Activated CD4-positive, alpha-beta T cell treated with anti-CD3 and anti-CD28 coated beads for 36 hours (primary cell): ENCODE results near the gene TENM4. TPM values are rescaled to one million over a fixed set of nuclear protein-coding genes. Genes with fewer than 3 reads are reported as not detected.

ENCODE experiments used
- ATAC-seq: fragments of 200-7000 bp; cut with Tn5 transposase; one replicate; pipeline ENCODE4 v1.10.0; 2021; ENCODE audit warnings: mild to moderate bottlenecking, moderate library complexity
- CTCF ChIA-PET: fragments of 350-600 bp; sonication (Branson Sonifier 250); formaldehyde crosslinking; loops from one replicate; lab custom pipeline; 2021; ENCODE audit warnings: antibody characterized with exemption; lab: Charles Lee
- POLR2A ChIA-PET: fragments of 350-600 bp; sonication (Branson Sonifier 250); formaldehyde crosslinking; loops from one replicate; lab custom pipeline; 2021; ENCODE audit warnings: antibody characterized with exemption, inconsistent platforms; lab: Charles Lee
- DNase-seq: peaks from one replicate; pipeline ENCODE4 v3.0.0-alpha.2; 2020
- H3K27ac Mint-ChIP-seq: one replicate; pipeline ENCODE4 v1.8.0; 2021; ENCODE audit warnings: mixed read lengths
- H3K27me3 Mint-ChIP-seq: one replicate; pipeline ENCODE4 v1.8.0; 2021; ENCODE audit warnings: mixed read lengths
- H3K36me3 Mint-ChIP-seq: one replicate; pipeline ENCODE4 v1.8.0; 2021; ENCODE audit warnings: low read depth, mixed read lengths
- H3K4me1 Mint-ChIP-seq: one replicate; pipeline ENCODE4 v1.8.0; 2021; ENCODE audit warnings: mixed read lengths
- H3K4me3 Mint-ChIP-seq: one replicate; pipeline ENCODE4 v1.8.0; 2021; ENCODE audit warnings: mild to moderate bottlenecking, moderate library complexity, mixed read lengths
- H3K9me3 Mint-ChIP-seq: one replicate; pipeline ENCODE4 v1.8.0; 2021; ENCODE audit warnings: low read depth, mixed read lengths
- intact Hi-C, 2 experiments: fragments of 100-400 bp; cut with DNase I in 1 of 2; cut with micrococcal nuclease in 1 of 2; formaldehyde crosslinking; loops; one replicate each; pipeline versions ENCODE4 v1.14.2 to v1.15.1; 2022 to 2024; cut with DNase I, micrococcal nuclease
- total RNA-seq, 2 experiments: library from RNA; stranded (reverse); gene quantifications; one replicate each; pipeline ENCODE4 v1.2.3, GENCODE V29; 2021

TENM4 gene
- total RNA-seq, 2 experiments from 2014 or later: not detected

GRCh38 chr11:78853521-78853920 lies 587.3 kb downstream of the TENM4 start:
- ChIA-PET CTCF (no interaction called here), POLR2A (no interaction called here)
- Mint-ChIP-seq H3K9me3 (no peaks in the 10 kb centered on the region), H3K27me3 (peaks cover 9% of the 10 kb centered on the region), H3K4me1 (no peaks in the 10 kb centered on the region), H3K27ac (no peak overlapping the region), H3K4me3 (no peak overlapping the region), H3K36me3 (no peaks in the 10 kb centered on the region)
- intact Hi-C loops: no loop called here
- DNase-seq (no peak), ATAC-seq (no peak)

GRCh38 chr11:78851878-78852586 lies 588.8 kb downstream of the TENM4 start:
- Mint-ChIP-seq H3K9me3 (no peaks in the 10 kb centered on the region), H3K4me1 (no peaks in the 10 kb centered on the region), H3K4me3 (no peak overlapping the region), H3K36me3 (no peaks in the 10 kb centered on the region), H3K27me3 (peaks cover 12% of the 10 kb centered on the region), H3K27ac (no peak overlapping the region)
- ChIA-PET CTCF (no interaction called here), POLR2A (no interaction called here)
- ATAC-seq (no peak), DNase-seq (peak; percentile 5)
- intact Hi-C loops: no loop called here

- CTCF ChIA-PET: interaction anchor here (0.7 kb wide), 1 partner anchor 46 kb away, joined by 3 read pairs; no protein-coding TSS in a partner anchor
- no peaks in the 10 kb centered on the region for H3K9me3 Mint-ChIP-seq
Observed at GRCh38 chr11:78850078-78850477, 590.8 kb downstream of the TENM4 start.

GRCh38 chr11:78846269-78846668 lies 594.6 kb downstream of the TENM4 start:
- peaks cover 20% of the 10 kb centered on the region for H3K27me3 Mint-ChIP-seq
- ChIA-PET POLR2A (no interaction called here), CTCF (no interaction called here)
- H3K4me1 Mint-ChIP-seq: no peaks in the 10 kb centered on the region
- no peaks in the 10 kb centered on the region for H3K9me3 Mint-ChIP-seq
- no peak overlapping the region for H3K27ac Mint-ChIP-seq
- ATAC-seq (no peak), DNase-seq (no peak)
- intact Hi-C loops: no loop called here
- no peaks in the 10 kb centered on the region for H3K36me3 Mint-ChIP-seq
- no peak overlapping the region for H3K4me3 Mint-ChIP-seq

More at GRCh38 chr11:78850078-78850477, 590.8 kb downstream of the TENM4 start:
- peaks cover 5% of the 10 kb centered on the region for H3K27me3 Mint-ChIP-seq
- intact Hi-C loops: no loop called here
- H3K36me3 Mint-ChIP-seq: no peaks in the 10 kb centered on the region
- POLR2A ChIA-PET: no interaction called here
- no peak overlapping the region for H3K4me3 Mint-ChIP-seq
- no peak for ATAC-seq
- H3K27ac Mint-ChIP-seq: no peak overlapping the region
- H3K4me1 Mint-ChIP-seq: no peaks in the 10 kb centered on the region
- no peak for DNase-seq

GRCh38 chr11:78845496-78845895 lies 595.3 kb downstream of the TENM4 start:
- POLR2A ChIA-PET: no interaction called here

GRCh38 chr11:78841456-78842060 lies 599.3 kb downstream of the TENM4 start:
- intact Hi-C loops: no loop called here
- ATAC-seq (no peak), DNase-seq (no peak)
- no peaks in the 10 kb centered on the region for H3K36me3 Mint-ChIP-seq
- POLR2A ChIA-PET: no interaction called here
- H3K4me3 Mint-ChIP-seq: no peak overlapping the region
- H3K4me1 Mint-ChIP-seq: no peaks in the 10 kb centered on the region
- H3K27me3 Mint-ChIP-seq: peaks cover 17% of the 10 kb centered on the region
- CTCF ChIA-PET: no interaction called here
- H3K9me3 Mint-ChIP-seq: no peaks in the 10 kb centered on the region
- no peak overlapping the region for H3K27ac Mint-ChIP-seq

More at GRCh38 chr11:78845496-78845895, 595.3 kb downstream of the TENM4 start:
- CTCF ChIA-PET: no interaction called here
- no peak for DNase-seq
- H3K27ac Mint-ChIP-seq: no peak overlapping the region
- no peak overlapping the region for H3K4me3 Mint-ChIP-seq
- no peaks in the 10 kb centered on the region for H3K36me3 Mint-ChIP-seq
- intact Hi-C loops: no loop called here
- H3K27me3 Mint-ChIP-seq: peaks cover 21% of the 10 kb centered on the region
- H3K9me3 Mint-ChIP-seq: no peaks in the 10 kb centered on the region
- H3K4me1 Mint-ChIP-seq: no peaks in the 10 kb centered on the region
- ATAC-seq: no peak

- Mint-ChIP-seq H3K27ac (no peak overlapping the region), H3K36me3 (no peaks in the 10 kb centered on the region), H3K9me3 (no peaks in the 10 kb centered on the region), H3K4me1 (no peaks in the 10 kb centered on the region), H3K27me3 (peaks cover 17% of the 10 kb centered on the region), H3K4me3 (no peak overlapping the region)
- intact Hi-C loops: no loop called here
- DNase-seq (no peak), ATAC-seq (no peak)
- ChIA-PET POLR2A (no interaction called here), CTCF (interaction anchor here (0.6 kb wide), 1 partner anchor 197 kb away, joined by 3 read pairs; no protein-coding TSS in a partner anchor)
Observed at GRCh38 chr11:78840623-78841022, 600.2 kb downstream of the TENM4 start.

- H3K27ac Mint-ChIP-seq: no peak overlapping the region
- CTCF ChIA-PET: interaction anchor here (0.6 kb wide), 1 partner anchor 197 kb away, joined by 3 read pairs; no protein-coding TSS in a partner anchor
- no peaks in the 10 kb centered on the region for H3K4me1 Mint-ChIP-seq
- peaks cover 17% of the 10 kb centered on the region for H3K27me3 Mint-ChIP-seq
- DNase-seq (no peak), ATAC-seq (no peak)
- H3K9me3 Mint-ChIP-seq: no peaks in the 10 kb centered on the region
- H3K4me3 Mint-ChIP-seq: no peak overlapping the region
- intact Hi-C loops: no loop called here
- POLR2A ChIA-PET: no interaction called here
- no peaks in the 10 kb centered on the region for H3K36me3 Mint-ChIP-seq
Observed at GRCh38 chr11:78840200-78840599, 600.6 kb downstream of the TENM4 start.

- no peak overlapping the region for H3K4me3 Mint-ChIP-seq
- DNase-seq (no peak), ATAC-seq (no peak)
- intact Hi-C loops: no loop called here
- no peaks in the 10 kb centered on the region for H3K9me3 Mint-ChIP-seq
- H3K4me1 Mint-ChIP-seq: no peaks in the 10 kb centered on the region
- H3K27me3 Mint-ChIP-seq: peaks cover 17% of the 10 kb centered on the region
- H3K36me3 Mint-ChIP-seq: no peaks in the 10 kb centered on the region
- CTCF ChIA-PET: no interaction called here
- H3K27ac Mint-ChIP-seq: no peak overlapping the region
- POLR2A ChIA-PET: no interaction called here
Observed at GRCh38 chr11:78838417-78838816, 602.4 kb downstream of the TENM4 start.

- DNase-seq: no peak
- no peaks in the 10 kb centered on the region for H3K9me3 Mint-ChIP-seq
- H3K4me3 Mint-ChIP-seq: no peak overlapping the region
- ChIA-PET POLR2A (no interaction called here), CTCF (interaction anchor here (0.6 kb wide), 1 partner anchor 190 kb away, joined by 3 read pairs; no protein-coding TSS in a partner anchor)
- H3K4me1 Mint-ChIP-seq: no peaks in the 10 kb centered on the region
- H3K27me3 Mint-ChIP-seq: peaks cover 3% of the 10 kb centered on the region
- no peak for ATAC-seq
- intact Hi-C loops: no loop called here
- H3K36me3 Mint-ChIP-seq: no peaks in the 10 kb centered on the region
- H3K27ac Mint-ChIP-seq: no peak overlapping the region
Observed at GRCh38 chr11:78835646-78836045, 605.2 kb downstream of the TENM4 start.

- H3K4me1 Mint-ChIP-seq: no peaks in the 10 kb centered on the region
- H3K4me3 Mint-ChIP-seq: no peak overlapping the region
- no peak for DNase-seq
- no peaks in the 10 kb centered on the region for H3K27me3 Mint-ChIP-seq
- no peak overlapping the region for H3K27ac Mint-ChIP-seq
- CTCF ChIA-PET: no interaction called here
- no peaks in the 10 kb centered on the region for H3K9me3 Mint-ChIP-seq
- no peaks in the 10 kb centered on the region for H3K36me3 Mint-ChIP-seq
- POLR2A ChIA-PET: interaction anchor here (0.7 kb wide), 1 partner anchor 43 kb away, joined by 3 read pairs; no protein-coding TSS in a partner anchor
- intact Hi-C loops: no loop called here
- ATAC-seq: no peak
Observed at GRCh38 chr11:78834886-78835285, 605.9 kb downstream of the TENM4 start.

GRCh38 chr11:78833237-78833636 lies 607.6 kb downstream of the TENM4 start:
- ChIA-PET CTCF (no interaction called here), POLR2A (no interaction called here)
- Mint-ChIP-seq H3K36me3 (no peaks in the 10 kb centered on the region), H3K4me3 (no peak overlapping the region), H3K9me3 (no peaks in the 10 kb centered on the region), H3K27me3 (no peaks in the 10 kb centered on the region), H3K27ac (no peak overlapping the region), H3K4me1 (no peaks in the 10 kb centered on the region)
- DNase-seq (no peak), ATAC-seq (no peak)
- intact Hi-C loops: no loop called here
